K562 (cell line): ENCODE data around the gene RALGAPB. TPM values are rescaled to one million over a fixed set of nuclear protein-coding genes. Genes with fewer than 3 reads are reported as not detected.

ENCODE experiments used
- CUX1 ChIP-seq: fragments of 200-800 bp; sonication (Bioruptor generic); IDR thresholded peaks from 2 replicates; pipeline ENCODE4 v1.6.1; 2016; ENCODE audit warnings: missing genetic modification characterization, missing compliant biosample characterization
- OTX1 ChIP-seq: fragments of 450-650 bp; formaldehyde crosslinking; IDR thresholded peaks from 2 replicates; pipeline ENCODE4 v1.4.0; 2022; ENCODE audit warnings: mild to moderate bottlenecking
- RBFOX2 ChIP-seq: fragments of 200-400 bp; formaldehyde crosslinking; IDR thresholded peaks from 2 replicates; pipeline ENCODE4 v1.6.1; 2017; ENCODE audit warnings: low read depth, mild to moderate bottlenecking, low read length, moderate library complexity
- SIN3A ChIP-seq, 2 experiments: fragments of 150-350 bp in 1 of 2; IDR thresholded peaks; 2 replicates each; pipeline ENCODE4 v1.6.1; 2011 to 2016; ENCODE audit warnings: borderline replicate concordance in 2 of 2, low read depth in 2 of 2, low read length in 2 of 2, mild to moderate bottlenecking in 2 of 2, moderate library complexity in 2 of 2; ENCODE audit not compliant: control insufficient read depth in 1 of 2
- YBX1 ChIP-seq: fragments of 450-650 bp; IDR thresholded peaks from 2 replicates; pipeline ENCODE4 v1.7.1; 2016; ENCODE audit warnings: mild to moderate bottlenecking
- ZBTB12 ChIP-seq: fragments of 250-450 bp; sonication (Bioruptor Pico); IDR thresholded peaks from 2 replicates; pipeline ENCODE4 v1.4.0; 2020
- ZNF280A ChIP-seq: fragments of 450-650 bp; IDR thresholded peaks from 2 replicates; pipeline ENCODE4 v1.6.1; 2018; ENCODE audit warnings: mild to moderate bottlenecking, low read depth; ENCODE audit not compliant: partially characterized antibody
- ZSCAN29 ChIP-seq: fragments of 450-650 bp; IDR thresholded peaks from 2 replicates; pipeline ENCODE4 v1.6.1; 2017
- polyA plus RNA-seq, 8 experiments: library from polyadenylated mRNA; depleted of rRNA in 4 of 8; stranded (reverse) in 5 of 8; unstranded in 3 of 8; fragments of >200 nt; fragmentation: Nextera tagmentation in 2 of 8; fragmentation: Illumina TruSeq in 1 of 8; extraction: Ambion mirVana in 2 of 8; extraction: Trizol in 1 of 8; gene quantifications; 2 replicates each; pipeline versions ENCODE4 v1.2.1 to v1.2.3, GENCODE V29; 2011 to 2014; ENCODE audit warnings: inconsistent platforms in 1 of 8, missing spikeins in 1 of 8
- total RNA-seq, 7 experiments: library from RNA; depleted of rRNA in 6 of 7; stranded (reverse); fragments of >200 nt in 6 of 7; fragmentation: Illumina TruSeq in 2 of 7; extraction: Trizol in 2 of 7; gene quantifications; 2 replicates each; pipeline versions ENCODE4 v1.2.1 to v1.2.3, GENCODE V29; 2011 to 2021; ENCODE audit warnings: low replicate concordance in 1 of 7

RALGAPB gene
- total and polyA plus RNA-seq, 9 of the 15 experiments (the other 6 are each of a cell fraction or from before 2014, with no cell fraction given) = 4.3 to 25.6 (median 13.6) TPM

- TF ChIP-seq CUX1 (CRISPR knock-in tag) (no peak), YBX1 (no peak), RBFOX2 (no peak), ZBTB12 (CRISPR knock-in tag) (no peak), ZSCAN29 (no peak), OTX1 (CRISPR knock-in tag) (no peak), ZNF280A (no peak), SIN3A (IDR thresholded peaks at IDR 0.05; ENCODE audit: borderline replicate concordance in 2 of 2, control insufficient read depth in 1 of 2, low read depth in 2 of 2, low read length in 2 of 2) (no peak)
These were observed 129.5 kb downstream of the RALGAPB start (continued) for GRCh38 chr20:38602185-38602581.
